HepG2 (cell line): ENCODE results near the gene SOX12. TPM values are rescaled to one million over a fixed set of nuclear protein-coding genes. Genes with fewer than 3 reads are reported as not detected.

Experiments used
- NCOR1 ChIP-seq: fragments of 200-600 bp; sonication (generic); IDR thresholded peaks from 2 replicates; pipeline ENCODE4 v1.7.0; 2017; ENCODE audit warnings: antibody characterized with exemption, low read length, borderline replicate concordance
- NFE2 ChIP-seq: sonication (generic); formaldehyde crosslinking; IDR thresholded peaks from 2 replicates; pipeline ENCODE4 v1.4.0; 2020; ENCODE audit warnings: missing genetic modification reagents
- NR0B2 ChIP-seq: sonication (generic); formaldehyde crosslinking; IDR thresholded peaks from 2 replicates; pipeline ENCODE4 v1.4.0; 2020; ENCODE audit warnings: mild to moderate bottlenecking, missing genetic modification reagents
- NR2F2 ChIP-seq: IDR thresholded peaks from 2 replicates; pipeline ENCODE4 v1.6.1; 2012; ENCODE audit warnings: low read depth, inconsistent platforms, borderline replicate concordance
- NR3C1 ChIP-seq: sonication (generic); formaldehyde crosslinking; IDR thresholded peaks from 2 replicates; pipeline ENCODE4 v1.4.0; 2020; ENCODE audit warnings: missing genetic modification reagents
- PAWR ChIP-seq: sonication (generic); formaldehyde crosslinking; IDR thresholded peaks from 2 replicates; pipeline ENCODE4 v1.4.0; 2020; ENCODE audit warnings: missing genetic modification reagents, mild to moderate bottlenecking, borderline replicate concordance
- PCBP2 ChIP-seq: fragments of 200-400 bp; formaldehyde crosslinking; optimal IDR thresholded peaks from 2 replicates; pipeline ENCODE3; 2018; ENCODE audit warnings: low read length, low read depth; ENCODE audit not compliant: poor library complexity, severe bottlenecking
- RBAK ChIP-seq: sonication (generic); formaldehyde crosslinking; IDR thresholded peaks from 2 replicates; pipeline ENCODE4 v1.5.1; 2020; ENCODE audit warnings: mild to moderate bottlenecking, missing genetic modification reagents
- RFX1 ChIP-seq: fragments of 450-650 bp; IDR thresholded peaks from 2 replicates; pipeline ENCODE4 v1.6.1; 2017
- ZBTB42 ChIP-seq: sonication (generic); formaldehyde crosslinking; IDR thresholded peaks from 2 replicates; pipeline ENCODE4 v1.5.0; 2020; ENCODE audit warnings: mild to moderate bottlenecking, missing genetic modification reagents
- ZMYM2 ChIP-seq: sonication (generic); formaldehyde crosslinking; IDR thresholded peaks from 2 replicates; pipeline ENCODE4 v1.8.0; 2022; ENCODE audit warnings: mild to moderate bottlenecking, missing genetic modification reagents
- ZMYM4 ChIP-seq: sonication (generic); formaldehyde crosslinking; IDR thresholded peaks from 2 replicates; pipeline ENCODE4 v1.8.1; 2023; ENCODE audit warnings: mild to moderate bottlenecking, missing genetic modification reagents
- ZNF180 ChIP-seq: sonication (generic); formaldehyde crosslinking; IDR thresholded peaks from 2 replicates; pipeline ENCODE4 v1.4.0; 2020; ENCODE audit warnings: low read depth, missing genetic modification reagents, borderline replicate concordance
- ZNF563 ChIP-seq: sonication (generic); formaldehyde crosslinking; IDR thresholded peaks from 2 replicates; pipeline ENCODE4 v1.8.0; 2022; ENCODE audit warnings: mild to moderate bottlenecking, moderate library complexity, missing genetic modification reagents
- ZNF652 ChIP-seq: IDR thresholded peaks from 2 replicates; pipeline ENCODE4 v1.6.1; 2016; ENCODE audit warnings: low read depth, borderline replicate concordance
- ZNF788 ChIP-seq: sonication (generic); formaldehyde crosslinking; IDR thresholded peaks from 2 replicates; pipeline ENCODE4 v1.5.0; 2020; ENCODE audit warnings: mild to moderate bottlenecking, missing genetic modification reagents, borderline replicate concordance
- ZNF83 ChIP-seq: sonication (generic); formaldehyde crosslinking; IDR thresholded peaks from 2 replicates; pipeline ENCODE4 v1.4.0; 2020; ENCODE audit warnings: missing genetic modification reagents, mild to moderate bottlenecking, borderline replicate concordance
- ZNF883 ChIP-seq: sonication (generic); formaldehyde crosslinking; IDR thresholded peaks from 2 replicates; pipeline ENCODE4 v1.5.1; 2020; ENCODE audit warnings: mild to moderate bottlenecking, missing genetic modification reagents; ENCODE audit errors: not compliant biosample characterization
- polyA plus RNA-seq, 8 experiments: library from polyadenylated mRNA; depleted of rRNA in 3 of 8; stranded (reverse) in 7 of 8; unstranded in 1 of 8; fragments of >200 nt; fragmentation: Illumina TruSeq in 4 of 8; extraction: Trizol in 4 of 8; gene quantifications; 2 replicates each; pipeline versions ENCODE4 v1.2.1 to v1.2.3, GENCODE V29; 2011 to 2016; ENCODE audit warnings: low read depth in 4 of 8, missing spikeins in 1 of 8, mixed read lengths in 1 of 8; ENCODE audit not compliant: insufficient read depth in 1 of 8
- total RNA-seq, 5 experiments: library from RNA; depleted of rRNA; stranded (reverse); fragments of >200 nt; fragmentation: Illumina TruSeq; extraction: Trizol; gene quantifications; 2 replicates each; pipeline ENCODE4 v1.2.3, GENCODE V29; 2016; ENCODE audit warnings: low read depth in 1 of 5
- TF ChIP-seq, protein P1 (sequence below): sonication (generic); formaldehyde crosslinking; IDR thresholded peaks from 2 replicates; pipeline ENCODE4 v1.4.0; 2020; ENCODE audit warnings: missing genetic modification reagents, borderline replicate concordance
- TF ChIP-seq, protein P2 (sequence below): sonication (generic); formaldehyde crosslinking; IDR thresholded peaks from 2 replicates; pipeline ENCODE4 v1.8.1; 2023; ENCODE audit warnings: mild to moderate bottlenecking, inconsistent platforms, moderate library complexity, missing genetic modification reagents, borderline replicate concordance

Gene SOX12
- total and polyA plus RNA-seq, 2 of the 13 experiments (the other 11 are each of a cell fraction or from before 2014, with no cell fraction given), result 10.0 to 18.7 TPM

- TF ChIP-seq NFE2 (CRISPR knock-in tag) (peak; percentile 83; the same call in 1 of the 2 replicates), ZNF563 (CRISPR knock-in tag) (peak; percentile 95; the same call in 1 of the 2 replicates), NR2F2 (peak; percentile 61; the same call in 1 of the 2 replicates), ZMYM4 (CRISPR knock-in tag) (peak; percentile 97), RFX1 (no peak), ZNF180 (CRISPR knock-in tag) (no peak), NR0B2 (no peak), ZBTB42 (CRISPR knock-in tag) (no peak), ZNF652 (CRISPR knock-in tag) (no peak), RBAK (CRISPR knock-in tag) (no peak), ZNF83 (0 out of 2 replicates have a peak, but pooled peaks have one; percentile 9), PCBP2 (peak; percentile 92), ZNF788 (CRISPR knock-in tag) (peak; percentile 100), NR3C1 (no peak), ZNF883 (peak; percentile 74), NCOR1 (peak; percentile 99), ZMYM2 (CRISPR knock-in tag) (no peak; the same call in 1 of the 2 replicates), PAWR (no peak)
- TF ChIP-seq, protein P1, sequence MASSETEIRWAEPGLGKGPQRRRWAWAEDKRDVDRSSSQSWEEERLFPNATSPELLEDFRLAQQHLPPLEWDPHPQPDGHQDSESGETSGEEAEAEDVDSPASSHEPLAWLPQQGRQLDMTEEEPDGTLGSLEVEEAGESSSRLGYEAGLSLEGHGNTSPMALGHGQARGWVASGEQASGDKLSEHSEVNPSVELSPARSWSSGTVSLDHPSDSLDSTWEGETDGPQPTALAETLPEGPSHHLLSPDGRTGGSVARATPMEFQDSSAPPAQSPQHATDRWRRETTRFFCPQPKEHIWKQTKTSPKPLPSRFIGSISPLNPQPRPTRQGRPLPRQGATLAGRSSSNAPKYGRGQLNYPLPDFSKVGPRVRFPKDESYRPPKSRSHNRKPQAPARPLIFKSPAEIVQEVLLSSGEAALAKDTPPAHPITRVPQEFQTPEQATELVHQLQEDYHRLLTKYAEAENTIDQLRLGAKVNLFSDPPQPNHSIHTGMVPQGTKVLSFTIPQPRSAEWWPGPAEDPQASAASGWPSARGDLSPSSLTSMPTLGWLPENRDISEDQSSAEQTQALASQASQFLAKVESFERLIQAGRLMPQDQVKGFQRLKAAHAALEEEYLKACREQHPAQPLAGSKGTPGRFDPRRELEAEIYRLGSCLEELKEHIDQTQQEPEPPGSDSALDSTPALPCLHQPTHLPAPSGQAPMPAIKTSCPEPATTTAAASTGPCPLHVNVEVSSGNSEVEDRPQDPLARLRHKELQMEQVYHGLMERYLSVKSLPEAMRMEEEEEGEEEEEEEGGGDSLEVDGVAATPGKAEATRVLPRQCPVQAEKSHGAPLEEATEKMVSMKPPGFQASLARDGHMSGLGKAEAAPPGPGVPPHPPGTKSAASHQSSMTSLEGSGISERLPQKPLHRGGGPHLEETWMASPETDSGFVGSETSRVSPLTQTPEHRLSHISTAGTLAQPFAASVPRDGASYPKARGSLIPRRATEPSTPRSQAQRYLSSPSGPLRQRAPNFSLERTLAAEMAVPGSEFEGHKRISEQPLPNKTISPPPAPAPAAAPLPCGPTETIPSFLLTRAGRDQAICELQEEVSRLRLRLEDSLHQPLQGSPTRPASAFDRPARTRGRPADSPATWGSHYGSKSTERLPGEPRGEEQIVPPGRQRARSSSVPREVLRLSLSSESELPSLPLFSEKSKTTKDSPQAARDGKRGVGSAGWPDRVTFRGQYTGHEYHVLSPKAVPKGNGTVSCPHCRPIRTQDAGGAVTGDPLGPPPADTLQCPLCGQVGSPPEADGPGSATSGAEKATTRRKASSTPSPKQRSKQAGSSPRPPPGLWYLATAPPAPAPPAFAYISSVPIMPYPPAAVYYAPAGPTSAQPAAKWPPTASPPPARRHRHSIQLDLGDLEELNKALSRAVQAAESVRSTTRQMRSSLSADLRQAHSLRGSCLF (CRISPR knock-in tag), result no peak
- TF ChIP-seq, protein P2, sequence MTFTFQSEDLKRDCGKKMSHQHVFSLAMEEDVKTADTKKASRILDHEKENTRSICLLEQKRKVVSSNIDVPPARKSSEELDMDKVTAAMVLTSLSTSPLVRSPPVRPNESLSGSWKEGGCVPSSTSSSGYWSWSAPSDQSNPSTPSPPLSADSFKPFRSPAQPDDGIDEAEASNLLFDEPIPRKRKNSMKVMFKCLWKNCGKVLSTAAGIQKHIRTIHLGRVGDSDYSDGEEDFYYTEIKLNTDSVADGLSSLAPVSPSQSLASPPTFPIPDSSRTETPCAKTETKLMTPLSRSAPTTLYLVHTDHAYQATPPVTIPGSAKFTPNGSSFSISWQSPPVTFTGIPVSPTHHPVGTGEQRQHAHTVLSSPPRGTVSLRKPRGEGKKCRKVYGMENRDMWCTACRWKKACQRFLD (CRISPR knock-in tag), result no peak; the same call in none of the 2 replicates
These were observed 46.6 kb downstream of the SOX12 start (continued) for GRCh38 chr20:371755-372542.
